ENCODE measurements around the gene SREBF2.

GRCh38 chr22:41821471-41822316, 11.2 kb upstream of the SREBF2 start:
- TF ChIP-seq, protein P1, sequence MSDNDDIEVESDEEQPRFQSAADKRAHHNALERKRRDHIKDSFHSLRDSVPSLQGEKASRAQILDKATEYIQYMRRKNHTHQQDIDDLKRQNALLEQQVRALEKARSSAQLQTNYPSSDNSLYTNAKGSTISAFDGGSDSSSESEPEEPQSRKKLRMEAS (IDR thresholded peaks at IDR 0.05; ENCODE audit: insufficient read depth, insufficient read length), result no peak
- no peak for TF ChIP-seq POLR2A (IDR thresholded peaks at IDR 0.05; ENCODE audit: low read depth, low read length)
- TF ChIP-seq, protein P2, sequence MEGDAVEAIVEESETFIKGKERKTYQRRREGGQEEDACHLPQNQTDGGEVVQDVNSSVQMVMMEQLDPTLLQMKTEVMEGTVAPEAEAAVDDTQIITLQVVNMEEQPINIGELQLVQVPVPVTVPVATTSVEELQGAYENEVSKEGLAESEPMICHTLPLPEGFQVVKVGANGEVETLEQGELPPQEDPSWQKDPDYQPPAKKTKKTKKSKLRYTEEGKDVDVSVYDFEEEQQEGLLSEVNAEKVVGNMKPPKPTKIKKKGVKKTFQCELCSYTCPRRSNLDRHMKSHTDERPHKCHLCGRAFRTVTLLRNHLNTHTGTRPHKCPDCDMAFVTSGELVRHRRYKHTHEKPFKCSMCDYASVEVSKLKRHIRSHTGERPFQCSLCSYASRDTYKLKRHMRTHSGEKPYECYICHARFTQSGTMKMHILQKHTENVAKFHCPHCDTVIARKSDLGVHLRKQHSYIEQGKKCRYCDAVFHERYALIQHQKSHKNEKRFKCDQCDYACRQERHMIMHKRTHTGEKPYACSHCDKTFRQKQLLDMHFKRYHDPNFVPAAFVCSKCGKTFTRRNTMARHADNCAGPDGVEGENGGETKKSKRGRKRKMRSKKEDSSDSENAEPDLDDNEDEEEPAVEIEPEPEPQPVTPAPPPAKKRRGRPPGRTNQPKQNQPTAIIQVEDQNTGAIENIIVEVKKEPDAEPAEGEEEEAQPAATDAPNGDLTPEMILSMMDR (IDR thresholded peaks at IDR 0.05; ENCODE audit: extremely low read depth in 1 of 2, insufficient read depth in 1 of 2, low read depth in 1 of 2, low read length in 2 of 2), result no peak
- TF ChIP-seq EZH2 (IDR thresholded peaks at IDR 0.05; ENCODE audit: borderline replicate concordance, low read depth, low read length, severe bottlenecking), result no peak
- no peak for TF ChIP-seq JUN (IDR thresholded peaks at IDR 0.05; ENCODE audit: borderline replicate concordance, insufficient read depth, insufficient read length, low read depth)
- TF ChIP-seq POLR2AphosphoS5 (IDR thresholded peaks at IDR 0.05; ENCODE audit: insufficient read depth, low read depth, low read length), result no peak
- TF ChIP-seq GATA2 (IDR thresholded peaks at IDR 0.05; ENCODE audit: insufficient read depth, insufficient read length, low read depth, low read length), result no peak
- no peak for TF ChIP-seq FOS (IDR thresholded peaks at IDR 0.05; ENCODE audit: borderline replicate concordance, insufficient read depth, low read length)

Data from endothelial cell of umbilical vein (primary cell).